HCT116 (cell line): ENCODE data around the gene CCDC70. TPM values are rescaled to one million over a fixed set of nuclear protein-coding genes. Genes with fewer than 3 reads are reported as not detected.

Experiments
- ATAC-seq: fragments of 200-7000 bp; cut with Tn5 transposase; 2 replicates; pipeline ENCODE4 v1.9.1; 2020; ENCODE audit warnings: mild to moderate bottlenecking, moderate library complexity
- BruUV-seq: library from RNA; stranded (reverse); fragments of 400-500 nt; replicated peaks from 2 replicates; lab custom pipeline; 2021; lab: Mats Ljungman, UMichigan
- CTCF ChIA-PET: fragments of 300-600 bp; sonication (Branson Sonifier 250); formaldehyde crosslinking; loops from one replicate; lab custom pipeline; 2021; ENCODE audit warnings: antibody characterized with exemption; lab: Charles Lee
- POLR2A ChIA-PET: fragments of 300-600, 350-600 bp; sonication (Branson Sonifier 250); formaldehyde crosslinking; loops from one replicate; lab custom pipeline; 2021; ENCODE audit warnings: antibody characterized with exemption; lab: Charles Lee
- RAD21 ChIA-PET, 2 experiments: fragments of 300-600 bp; sonication (Branson Sonifier 250); formaldehyde crosslinking; loops; one replicate each; lab custom pipeline; 2023; ENCODE audit warnings: low total read pairs in 2 of 2; ENCODE audit not compliant: uncharacterized antibody in 2 of 2, unreplicated experiment in 2 of 2, low non-redundant PET in 1 of 2; lab: Charles Lee
- DNase-seq: peaks from one replicate; pipeline ENCODE4 v3.0.0-alpha.2; 2010; ENCODE audit warnings: low read depth, low spot score
- H2AFZ ChIP-seq: fragments of 200-600 bp; shearing (Covaris generic), sonication (generic); 2 replicates; pipeline ENCODE4 v1.6.1; 2017; ENCODE audit warnings: low read depth, mixed run types, mixed read lengths, antibody characterized with exemption, low read length; ENCODE audit not compliant: poor library complexity, severe bottlenecking
- H3K27ac ChIP-seq: 2 replicates; pipeline ENCODE4 v1.5.1; 2012; ENCODE audit warnings: low read depth, low read length
- H3K27me3 ChIP-seq: fragments of 200-600 bp; sonication (generic); 2 replicates; pipeline ENCODE4 v1.6.1; 2016; ENCODE audit warnings: mixed run types, low read length, mixed read lengths; ENCODE audit not compliant: insufficient read depth
- H3K36me3 ChIP-seq, 2 experiments: fragments of 200-500 bp in 1 of 2; fragments of 200-600 bp in 1 of 2; sonication (Bioruptor generic) in 1 of 2; sonication (generic) in 1 of 2; 2 replicates each; pipeline versions ENCODE4 v1.5.1 to v1.6.1; 2014 to 2016; ENCODE audit warnings: low read length in 2 of 2, inconsistent platforms in 1 of 2, mixed read lengths in 1 of 2, mixed run types in 1 of 2; ENCODE audit not compliant: insufficient read depth in 2 of 2, control insufficient read depth in 1 of 2
- H3K4me1 ChIP-seq, 2 experiments: fragments of 200-600 bp in 1 of 2; sonication (generic) in 1 of 2; 2 replicates each; pipeline versions ENCODE4 v1.5.1 to v1.6.1; 2012 to 2017; ENCODE audit warnings: low read length in 2 of 2, inconsistent platforms in 1 of 2, mild to moderate bottlenecking in 1 of 2, mixed read lengths in 1 of 2, mixed run types in 1 of 2, moderate library complexity in 1 of 2; ENCODE audit not compliant: insufficient read depth in 2 of 2, control insufficient read depth in 1 of 2
- H3K4me2 ChIP-seq: fragments of 200-600 bp; sonication (generic); 2 replicates; pipeline ENCODE4 v1.6.1; 2017; ENCODE audit warnings: mixed run types, low read length, mixed read lengths
- H3K4me3 ChIP-seq, 2 experiments: fragments of 200-600 bp in 1 of 2; sonication (generic) in 1 of 2; replicated peaks in 1 of 2; 2 replicates each; pipeline ENCODE4 v1.5.1; 2011 to 2016; ENCODE audit warnings: low read length in 2 of 2, control low read depth in 1 of 2, low read depth in 1 of 2, mild to moderate bottlenecking in 1 of 2, mixed read lengths in 1 of 2, mixed run types in 1 of 2
- H3K79me2 ChIP-seq: fragments of 200-600 bp; sonication (generic); 2 replicates; pipeline ENCODE4 v1.6.1; 2017; ENCODE audit warnings: mild to moderate bottlenecking, mixed run types, low read length, moderate library complexity, mixed read lengths; ENCODE audit not compliant: insufficient read depth
- H3K9ac ChIP-seq: fragments of 200-600 bp; sonication (generic); 2 replicates; pipeline ENCODE4 v1.6.1; 2016; ENCODE audit warnings: low read length, mixed read lengths
- H3K9me2 ChIP-seq: fragments of 200-600 bp; sonication (generic), shearing (Covaris generic); 2 replicates; pipeline ENCODE4 v1.6.1; 2017; ENCODE audit warnings: mixed run types, mild to moderate bottlenecking, moderate library complexity; ENCODE audit not compliant: insufficient read depth
- H3K9me3 ChIP-seq, 2 experiments: fragments of 200-500 bp in 1 of 2; fragments of 200-600 bp in 1 of 2; sonication (Bioruptor generic) in 1 of 2; sonication (generic) in 1 of 2; 2 replicates each; pipeline ENCODE4 v1.6.1; 2014 to 2017; ENCODE audit warnings: low read length in 2 of 2, mixed read lengths in 2 of 2, inconsistent platforms in 1 of 2, low read depth in 1 of 2, mild to moderate bottlenecking in 1 of 2, mixed run types in 1 of 2, moderate library complexity in 1 of 2; ENCODE audit not compliant: control insufficient read depth in 1 of 2, insufficient read depth in 1 of 2
- H4K20me1 ChIP-seq: fragments of 200-600 bp; sonication (generic), shearing (Covaris generic); 2 replicates; pipeline ENCODE4 v1.6.1; 2017; ENCODE audit warnings: mixed run types, mild to moderate bottlenecking, moderate library complexity; ENCODE audit not compliant: insufficient read depth
- CBX3 ChIP-seq: IDR thresholded peaks from 2 replicates; pipeline ENCODE4 v1.6.1; 2012; ENCODE audit warnings: low read depth
- EGR1 ChIP-seq: IDR thresholded peaks from 2 replicates; pipeline ENCODE4 v1.6.1; 2012; ENCODE audit warnings: low read depth
- EZH2 ChIP-seq: fragments of 200-600 bp; sonication (generic); IDR thresholded peaks from 2 replicates; pipeline ENCODE4 v1.6.1; 2017; ENCODE audit warnings: antibody characterized with exemption, mixed run types
- JUND ChIP-seq: IDR thresholded peaks from 2 replicates; pipeline ENCODE4 v1.6.1; 2012
- SIN3A ChIP-seq: IDR thresholded peaks from 2 replicates; pipeline ENCODE4 v1.6.1; 2012; ENCODE audit warnings: low read depth
- SP1 ChIP-seq: IDR thresholded peaks from 2 replicates; pipeline ENCODE4 v1.6.1; 2012; ENCODE audit warnings: low read depth
- SRF ChIP-seq: IDR thresholded peaks from 2 replicates; pipeline ENCODE4 v1.6.1; 2012; ENCODE audit warnings: low read depth
- YY1 ChIP-seq: IDR thresholded peaks from 2 replicates; pipeline ENCODE4 v1.6.1; 2011; ENCODE audit warnings: low read length, low read depth, moderate library complexity, mild to moderate bottlenecking; ENCODE audit not compliant: insufficient replicate concordance; ENCODE audit errors: extremely low read depth
- intact Hi-C: fragments of 100-400 bp; cut with micrococcal nuclease; formaldehyde crosslinking; loops from 2 replicates; pipeline ENCODE4 v1.10.0; 2022
- total RNA-seq: library from RNA; stranded (reverse); gene quantifications from one replicate; pipeline ENCODE4 v1.2.1, GENCODE V29; 2021; ENCODE audit not compliant: unreplicated experiment
- TF ChIP-seq, protein P1 (sequence below): IDR thresholded peaks from 2 replicates; pipeline ENCODE4 v1.6.1; 2011; ENCODE audit warnings: mild to moderate bottlenecking, low read length, moderate library complexity; ENCODE audit not compliant: insufficient replicate concordance; ENCODE audit errors: extremely low read depth
- TF ChIP-seq, protein P2 (sequence below): IDR thresholded peaks from 2 replicates; pipeline ENCODE4 v1.6.1; 2012

The CCDC70 gene
- total RNA-seq, 1 experiment from 2014 or later, result not detected

- BruUV-seq, result no TSS peak
Measured at GRCh38 chr13:51894239-51894638, 32.5 kb downstream of the CCDC70 start.

More at GRCh38 chr13:51894239-51894638, 32.5 kb downstream of the CCDC70 start:
- no peaks in the 10 kb centered on the region for H3K4me1 ChIP-seq
- ChIA-PET CTCF (interaction anchor here (0.9 kb wide), 1 partner anchor 16 kb away, joined by 3 read pairs; no protein-coding TSS in a partner anchor), RAD21 (no interaction called here), POLR2A (no interaction called here)
- H3K27ac ChIP-seq, result no peak overlapping the region
- peaks cover 6% of the 10 kb centered on the region; the same call in 1 of the 2 replicates for H3K27me3 ChIP-seq
- H2AFZ ChIP-seq, result no peak overlapping the region
- intact Hi-C loops, result no loop called here
- no peak overlapping the region for H3K4me2 ChIP-seq
- no peaks in the 10 kb centered on the region for H3K9me2 ChIP-seq
- H3K79me2 ChIP-seq, result no peaks in the 10 kb centered on the region
- H3K9me3 ChIP-seq, result no peaks in the 10 kb centered on the region
- no peak for DNase-seq
- H3K9ac ChIP-seq, result no peak overlapping the region
- 0 out of 2 replicates have a peak, but pooled peaks have one; percentile 29 for ATAC-seq
- no peaks in the 10 kb centered on the region for H3K36me3 ChIP-seq
- TF ChIP-seq YY1, result no peak
- no peak for TF ChIP-seq SP1
- TF ChIP-seq, protein P1, sequence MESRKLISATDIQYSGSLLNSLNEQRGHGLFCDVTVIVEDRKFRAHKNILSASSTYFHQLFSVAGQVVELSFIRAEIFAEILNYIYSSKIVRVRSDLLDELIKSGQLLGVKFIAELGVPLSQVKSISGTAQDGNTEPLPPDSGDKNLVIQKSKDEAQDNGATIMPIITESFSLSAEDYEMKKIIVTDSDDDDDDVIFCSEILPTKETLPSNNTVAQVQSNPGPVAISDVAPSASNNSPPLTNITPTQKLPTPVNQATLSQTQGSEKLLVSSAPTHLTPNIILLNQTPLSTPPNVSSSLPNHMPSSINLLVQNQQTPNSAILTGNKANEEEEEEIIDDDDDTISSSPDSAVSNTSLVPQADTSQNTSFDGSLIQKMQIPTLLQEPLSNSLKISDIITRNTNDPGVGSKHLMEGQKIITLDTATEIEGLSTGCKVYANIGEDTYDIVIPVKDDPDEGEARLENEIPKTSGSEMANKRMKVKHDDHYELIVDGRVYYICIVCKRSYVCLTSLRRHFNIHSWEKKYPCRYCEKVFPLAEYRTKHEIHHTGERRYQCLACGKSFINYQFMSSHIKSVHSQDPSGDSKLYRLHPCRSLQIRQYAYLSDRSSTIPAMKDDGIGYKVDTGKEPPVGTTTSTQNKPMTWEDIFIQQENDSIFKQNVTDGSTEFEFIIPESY, result no peak
- no peak for TF ChIP-seq EGR1
- no peak for TF ChIP-seq JUND
- no peak for TF ChIP-seq SRF
- no peak for TF ChIP-seq CBX3
- TF ChIP-seq, protein P2, sequence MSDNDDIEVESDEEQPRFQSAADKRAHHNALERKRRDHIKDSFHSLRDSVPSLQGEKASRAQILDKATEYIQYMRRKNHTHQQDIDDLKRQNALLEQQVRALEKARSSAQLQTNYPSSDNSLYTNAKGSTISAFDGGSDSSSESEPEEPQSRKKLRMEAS, result no peak
- no peak for TF ChIP-seq EZH2
- TF ChIP-seq SIN3A, result no peak
- H4K20me1 ChIP-seq, result no peaks in the 10 kb centered on the region
- H3K4me3 ChIP-seq, result no peak overlapping the region
